Measurements from ENCODE around the gene MIPEP.

DNA sequence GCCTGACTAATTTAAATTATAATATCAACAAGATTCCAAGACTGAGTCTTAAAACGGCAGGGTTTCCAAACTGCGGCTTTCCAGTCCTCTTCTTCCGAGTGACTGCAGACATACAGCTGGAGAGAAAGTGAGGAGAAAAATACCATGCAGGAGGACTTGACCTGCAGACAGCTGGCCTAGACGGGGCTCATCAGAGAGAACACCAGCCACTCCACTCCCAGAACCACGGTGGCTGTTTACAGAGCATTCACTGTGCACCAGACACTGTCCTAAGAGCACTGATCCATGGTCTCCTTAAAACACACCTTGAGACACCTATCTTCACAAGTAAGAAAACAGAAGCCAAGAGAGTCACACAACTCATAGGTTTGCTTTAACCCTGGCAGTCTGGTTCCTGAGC, 152.7 kb downstream of the MIPEP start:
- no peak for TF ChIP-seq TAF1 (IDR thresholded peaks at IDR 0.05; ENCODE audit: low read depth)
- no peak for TF ChIP-seq ZBTB7A (IDR thresholded peaks at IDR 0.05; ENCODE audit: low read depth)
- no peak for TF ChIP-seq EP300 (IDR thresholded peaks at IDR 0.05; ENCODE audit: borderline replicate concordance)
- no peak for TF ChIP-seq MAX (IDR thresholded peaks at IDR 0.05)
